Measurements from ENCODE around the gene IFNA4.
"Not testable (repeated sequence)": the region's sequence is repeated elsewhere in the genome, so short reads cannot be mapped to it uniquely, and the experiment has no call there.

The IFNA4 gene

DNA sequence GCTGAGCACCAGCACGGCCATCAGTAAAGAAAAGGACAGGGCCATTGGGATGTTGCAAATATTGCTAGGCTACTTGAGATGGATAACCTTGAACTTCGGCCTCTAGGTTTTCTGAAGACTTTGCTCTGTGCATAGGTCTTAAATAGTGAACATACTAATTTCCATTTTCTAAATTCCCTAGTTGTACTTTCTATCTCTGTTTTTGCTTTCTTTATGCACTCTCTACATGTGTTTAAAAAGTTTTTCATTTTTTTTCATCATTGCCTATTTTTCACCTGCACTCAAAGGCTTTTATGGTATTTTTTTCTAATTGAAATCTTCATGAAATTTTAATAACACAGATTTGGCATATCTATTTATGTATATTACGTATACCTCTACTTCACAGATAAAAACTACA, at the start of gene IFNA4:
IFNA4 (minus strand) TSS at position 101 of the 400 bp plus-strand sequence; CDS start at position 45, 56 bp downstream.
- not testable (repeated sequence) for DNase-seq

DNA sequence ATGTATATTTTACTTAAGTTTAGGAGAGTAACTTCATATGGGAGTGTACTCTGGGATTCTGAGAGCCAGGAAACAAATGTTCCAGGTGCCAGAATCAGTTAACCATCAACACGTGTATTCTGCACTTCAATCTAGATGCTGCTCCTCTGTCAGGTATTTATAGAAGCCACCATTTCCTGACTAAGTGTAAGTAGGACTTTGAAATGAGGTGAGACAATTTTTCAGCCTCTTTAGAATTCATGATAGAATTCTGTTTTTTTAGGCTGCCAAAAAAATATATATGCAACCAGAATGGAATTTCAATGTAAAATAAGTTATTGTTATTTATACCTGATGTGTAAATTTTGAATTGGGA, 49.0 kb upstream of the IFNA4 start:
- DNase-seq, result not testable (repeated sequence)

DNA sequence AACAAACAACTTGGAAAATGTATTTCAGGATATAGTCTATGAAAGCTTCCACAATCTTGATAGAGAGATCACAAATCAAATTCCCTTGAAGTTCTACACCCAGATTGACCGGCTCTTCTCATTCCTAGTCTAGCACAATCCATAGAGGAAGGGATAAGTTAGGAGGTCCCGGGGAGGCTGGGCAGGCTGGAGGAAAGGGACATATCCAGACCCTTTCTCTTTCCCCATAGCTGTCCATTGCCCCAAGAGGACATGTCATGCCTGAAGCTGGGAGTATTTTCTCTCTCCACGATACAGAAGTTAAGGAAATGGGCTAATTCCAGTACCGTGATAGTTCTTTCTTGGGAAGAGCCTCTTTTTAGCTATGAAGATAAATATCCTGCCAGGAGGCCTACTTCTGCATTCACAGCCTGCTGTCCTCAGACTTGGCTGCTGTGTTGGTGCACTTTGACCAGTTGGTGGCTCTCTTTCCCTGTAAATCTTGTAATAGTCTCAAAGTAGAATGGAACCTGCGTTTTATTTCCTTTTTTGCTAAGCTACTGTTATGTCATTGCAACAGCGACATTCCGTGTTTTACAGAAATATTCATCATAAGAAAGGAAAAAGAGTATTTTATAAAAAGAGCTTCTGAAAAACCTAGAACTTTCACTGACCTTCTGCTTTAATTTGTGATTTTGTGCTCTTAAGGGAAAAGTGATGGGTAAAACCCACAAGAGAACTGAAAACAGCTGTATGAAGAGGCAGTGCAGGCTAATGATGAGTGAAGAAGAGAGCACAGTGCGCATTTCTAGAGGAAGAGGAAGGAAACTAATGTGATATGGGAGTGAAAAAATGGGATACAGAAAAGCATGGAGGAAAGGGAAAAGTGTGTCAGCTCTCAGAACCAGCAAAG, 48.3 kb upstream of the IFNA4 start:
- peak; percentile 2 to 32 for DNase-seq

DNA sequence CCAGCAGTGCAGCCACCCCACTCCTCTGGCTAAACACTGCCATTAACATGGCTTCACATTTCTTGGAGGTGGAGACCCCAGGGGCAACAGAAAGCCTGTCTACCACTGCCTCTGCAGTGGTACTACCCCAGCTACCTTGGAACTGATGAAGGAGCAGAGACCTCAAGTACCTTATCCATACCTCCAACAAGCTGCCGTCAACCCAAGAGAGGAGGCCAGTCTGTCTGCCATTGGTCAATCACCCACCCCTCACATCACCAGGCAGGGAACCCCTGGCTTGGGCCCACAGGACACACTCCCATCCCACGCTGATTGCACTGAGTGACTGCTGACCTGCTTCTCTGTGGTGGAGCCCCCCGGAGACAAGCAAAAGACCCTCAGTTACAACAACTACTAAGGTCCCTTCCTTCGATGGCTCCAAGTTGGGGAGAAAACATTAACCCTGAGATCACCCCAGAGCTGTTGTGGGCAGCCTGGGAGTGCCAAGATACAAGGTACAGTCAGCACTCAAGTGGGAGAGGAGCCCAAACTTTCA, 46.8 kb upstream of the IFNA4 start:
- TF ChIP-seq GATA1 (IDR thresholded peaks at IDR 0.05; ENCODE audit: low read depth, low read length), result no peak
- no peak for TF ChIP-seq POLR2A (IDR thresholded peaks at IDR 0.05; ENCODE audit: low read length)
- no peak for DNase-seq

DNA sequence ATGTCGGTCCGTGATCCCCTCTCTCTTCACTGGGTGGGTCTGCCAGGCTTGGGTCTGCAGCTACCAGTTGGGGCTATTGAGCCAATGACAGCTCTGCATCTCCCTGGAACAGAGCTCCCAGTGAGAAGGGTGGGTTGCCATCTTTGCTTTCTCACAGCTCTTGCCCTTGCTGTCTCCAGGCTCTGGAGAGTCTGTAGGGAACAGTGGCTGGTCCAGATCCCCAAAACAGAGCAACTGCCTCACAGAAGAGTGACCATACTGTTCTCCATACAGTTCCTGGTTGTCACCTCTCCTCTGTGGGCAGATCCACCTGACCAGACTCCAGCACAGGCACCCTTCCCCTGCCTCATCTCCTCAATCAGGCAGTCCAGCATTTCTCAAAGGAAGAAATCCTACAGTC, 45.9 kb upstream of the IFNA4 start:
- TF ChIP-seq GATA1 (IDR thresholded peaks at IDR 0.05; ENCODE audit: low read depth, low read length), result no peak
- TF ChIP-seq POLR2A (IDR thresholded peaks at IDR 0.05; ENCODE audit: low read length), result no peak

DNA sequence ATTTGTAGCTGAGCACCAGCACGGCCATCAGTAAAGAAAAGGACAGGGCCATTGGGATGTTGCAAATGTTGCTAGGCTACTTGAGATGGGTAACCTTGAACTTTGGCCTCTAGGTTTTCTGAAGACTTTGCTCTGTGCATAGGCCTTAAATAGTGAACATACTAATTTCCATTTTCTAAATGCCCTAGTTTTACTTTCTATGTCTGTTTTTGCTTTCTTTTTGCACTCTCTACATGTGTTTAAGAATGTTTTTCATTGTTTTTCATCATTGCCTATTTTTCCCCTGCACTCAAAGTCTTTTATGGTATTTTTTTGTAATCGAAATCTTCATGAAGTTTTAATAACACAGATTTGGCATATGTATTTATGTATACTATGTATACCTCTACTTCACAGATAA, 40.7 kb upstream of the IFNA4 start, which contains the start of gene IFNA17:
IFNA17 (minus strand) TSS at position 101 of the 400 bp plus-strand sequence; CDS start at position 52, 49 bp downstream.
- no peak for DNase-seq
- no peak for TF ChIP-seq POLR2A (IDR thresholded peaks at IDR 0.05; ENCODE audit: low read length)
- no peak for TF ChIP-seq GATA1 (IDR thresholded peaks at IDR 0.05; ENCODE audit: low read depth, low read length)

More for the DNA sequence above, 45.9 kb upstream of the IFNA4 start:
- no peak for DNase-seq

DNA sequence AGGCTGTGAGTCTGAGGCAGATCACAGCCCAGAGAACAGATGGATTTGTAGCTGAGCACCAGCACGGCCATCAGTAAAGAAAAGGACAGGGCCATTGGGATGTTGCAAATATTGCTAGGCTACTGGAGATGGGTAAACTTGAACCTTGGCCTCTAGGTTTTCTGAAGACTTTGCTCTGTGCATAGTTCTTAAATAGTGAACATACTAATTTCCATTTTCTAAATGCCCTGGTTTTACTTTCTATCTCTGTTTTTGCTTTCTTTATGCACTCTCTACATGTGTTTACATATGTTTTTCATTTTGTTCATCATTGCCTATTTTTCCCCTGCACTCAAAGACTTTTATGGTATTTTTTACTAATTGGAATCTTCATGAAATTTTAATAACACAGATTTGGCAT, 29.8 kb upstream of the IFNA4 start, which contains the start of gene IFNA16:
IFNA16 (minus strand) TSS at position 101 of the 400 bp plus-strand sequence; CDS start at position 95, 6 bp downstream.
- not testable (repeated sequence) for DNase-seq

DNA sequence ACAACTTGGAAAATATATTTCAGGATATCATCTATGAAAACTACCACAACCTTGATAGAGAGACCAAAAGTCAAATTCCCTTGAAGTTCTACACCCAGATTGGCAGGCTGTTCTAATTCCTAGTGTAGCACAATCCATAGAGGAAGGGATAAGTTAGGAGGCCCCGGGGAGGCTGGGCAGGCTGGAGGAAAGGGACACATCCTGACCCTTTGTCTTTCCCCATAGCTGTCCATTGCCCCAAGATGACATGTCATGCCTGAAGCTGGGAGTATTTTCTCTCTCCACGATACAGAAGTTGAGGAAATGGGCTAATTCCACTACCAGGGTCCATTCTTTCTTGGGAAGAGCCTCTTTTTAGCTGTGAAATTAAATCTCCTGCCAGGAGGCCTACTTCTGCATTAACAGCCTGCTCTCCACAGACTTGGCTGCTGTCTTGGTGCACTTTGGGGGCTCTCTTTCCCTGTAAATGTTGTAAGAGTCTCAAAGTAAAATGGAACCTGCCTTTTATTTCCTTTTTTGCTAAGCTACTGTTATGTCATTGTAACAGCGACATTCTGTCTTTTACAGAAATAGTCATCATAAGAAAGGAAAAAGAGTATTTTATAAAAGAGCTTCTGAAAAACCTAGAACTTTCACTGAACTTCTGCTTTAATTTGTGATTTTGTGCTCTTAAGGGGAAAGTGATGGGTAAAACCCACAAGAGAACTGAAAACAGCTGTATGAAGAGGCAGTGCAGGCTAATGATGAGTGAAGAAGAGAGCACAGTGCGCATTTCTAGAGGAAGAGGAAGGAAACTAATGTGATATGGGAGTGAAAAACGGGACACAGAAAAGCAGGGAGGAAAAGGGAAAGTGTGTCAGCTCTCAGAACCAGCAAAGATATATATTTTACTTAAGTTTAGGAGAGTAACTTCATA, 26.3 kb upstream of the IFNA4 start:
- peak in 1 of 2 experiments; percentile 11 for DNase-seq

DNA sequence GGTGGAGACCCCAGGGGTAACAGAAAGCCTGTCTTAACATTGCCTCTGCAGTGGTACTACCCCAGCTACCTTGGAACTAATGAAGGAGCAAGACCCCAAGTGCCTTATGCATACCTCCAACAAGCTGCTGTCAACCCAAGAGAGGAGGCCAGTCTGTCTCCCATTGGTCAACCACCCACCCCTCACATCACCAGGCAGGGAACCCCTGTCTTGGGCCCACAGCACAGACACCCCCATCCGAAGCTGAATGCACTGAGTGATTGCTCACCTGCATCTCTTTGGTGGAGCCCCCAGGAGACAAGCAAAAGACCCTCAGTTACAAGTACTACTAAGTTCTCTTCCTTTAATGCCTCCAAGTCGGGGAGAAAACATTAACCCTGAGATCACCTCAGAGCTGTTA, 24.8 kb upstream of the IFNA4 start:
- DNase-seq, result not testable (repeated sequence)

DNA sequence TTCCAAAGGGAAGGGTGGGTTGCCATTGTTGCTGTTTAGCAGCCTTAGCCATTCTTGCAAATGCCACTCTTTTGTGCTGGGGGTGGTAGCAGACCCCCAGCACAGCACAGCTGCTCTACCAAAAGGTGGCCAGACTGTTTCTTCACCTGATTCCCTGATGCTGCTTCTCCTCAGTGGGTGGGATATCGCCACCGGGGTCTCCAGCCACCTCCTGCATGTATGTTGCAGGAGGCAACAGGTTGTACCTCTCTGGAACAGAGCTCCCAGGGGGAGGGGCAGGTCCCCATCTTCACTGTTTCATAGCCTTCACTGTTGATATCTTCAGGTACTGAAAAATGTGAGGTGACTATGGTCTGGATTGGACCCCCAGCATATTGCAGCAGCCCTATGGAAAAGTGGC, 23.4 kb upstream of the IFNA4 start:
- not testable (repeated sequence) for DNase-seq

DNA sequence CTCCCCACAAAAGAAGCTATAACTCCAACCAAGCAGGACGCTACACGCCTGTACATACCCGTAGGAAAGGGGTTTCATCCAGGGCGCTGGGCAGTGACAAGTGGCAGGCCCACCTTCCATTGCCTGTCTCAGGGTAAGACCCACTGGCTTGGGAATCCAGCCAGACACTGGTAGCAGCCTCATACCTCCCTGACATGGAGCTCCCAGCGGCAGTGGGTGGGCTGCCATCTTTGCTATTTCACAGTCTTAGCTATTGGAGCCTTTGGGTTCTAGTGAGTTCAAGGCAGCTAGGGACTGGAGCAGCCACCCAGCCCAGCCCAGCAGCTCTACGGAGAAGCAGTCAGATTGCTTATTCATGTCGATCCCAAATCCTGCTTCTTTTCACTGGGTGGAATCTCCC, 22.9 kb upstream of the IFNA4 start:
- no peak for DNase-seq
- TF ChIP-seq POLR2A (IDR thresholded peaks at IDR 0.05; ENCODE audit: low read length), result no peak

DNA sequence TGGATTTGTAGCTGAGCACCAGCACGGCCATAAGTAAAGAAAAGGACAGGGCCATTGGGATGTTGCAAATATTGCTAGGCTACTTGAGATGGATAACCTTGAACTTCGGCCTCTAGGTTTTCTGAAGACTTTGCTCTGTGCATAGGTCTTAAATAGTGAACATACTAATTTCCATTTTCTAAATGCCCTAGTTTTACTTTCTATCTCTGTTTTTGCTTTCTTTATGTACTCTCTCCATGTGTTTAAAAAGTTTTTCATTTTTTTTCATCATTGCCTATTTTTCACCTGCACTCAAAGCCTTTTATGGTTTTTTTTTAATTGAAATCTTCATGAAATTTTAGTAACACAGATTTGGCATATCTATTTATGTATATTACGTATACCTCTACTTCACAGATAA, 19.7 kb upstream of the IFNA4 start, which contains the start of gene IFNA10:
IFNA10 (minus strand) TSS at position 101 of the 400 bp plus-strand sequence; CDS start at position 55, 46 bp downstream.
- not testable (repeated sequence) for DNase-seq

DNA sequence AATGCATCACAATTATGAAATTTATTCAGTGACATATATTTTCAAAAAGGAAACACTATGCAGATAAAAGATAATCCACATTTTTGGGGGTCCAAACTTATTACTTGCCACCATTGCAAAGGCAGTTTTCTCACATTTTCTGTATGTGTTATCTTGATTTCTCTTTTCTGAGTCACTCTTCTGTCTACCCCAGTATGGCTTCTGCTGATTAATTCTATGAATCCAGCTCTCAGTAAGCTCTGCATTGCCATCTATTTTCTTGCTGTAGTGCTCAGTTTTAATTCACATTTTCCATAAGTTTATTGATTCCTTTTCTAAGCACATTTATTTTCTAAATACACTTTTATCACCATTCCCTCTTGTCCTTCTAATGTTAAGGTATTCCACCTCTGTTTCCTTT, 17.8 kb upstream of the IFNA4 start:
- DNase-seq, result no peak
- TF ChIP-seq GATA1 (IDR thresholded peaks at IDR 0.05; ENCODE audit: low read depth, low read length) (no peak), POLR2A (IDR thresholded peaks at IDR 0.05; ENCODE audit: low read length) (no peak)

DNA sequence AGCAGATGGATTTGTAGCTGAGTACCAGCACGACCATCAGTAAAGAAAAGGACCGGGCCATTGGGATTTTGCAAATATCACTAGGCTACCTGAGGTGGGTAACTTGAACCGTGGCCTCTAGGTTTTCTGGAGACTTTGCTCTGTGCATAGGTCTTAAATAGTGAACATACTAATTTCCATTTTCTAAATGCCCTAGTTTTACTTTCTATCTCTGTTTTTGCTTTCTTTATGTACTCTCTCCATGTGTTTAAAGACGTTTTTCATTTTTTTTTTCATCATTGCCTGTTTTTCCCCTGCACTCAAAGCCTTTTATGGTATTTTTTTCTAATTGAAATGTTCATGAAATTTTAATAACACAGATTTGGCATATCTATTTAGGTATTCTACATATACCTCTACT, 14.7 kb upstream of the IFNA4 start, which contains the start of gene IFNA7:
IFNA7 (minus strand) TSS at position 101 of the 400 bp plus-strand sequence; CDS start at position 61, 40 bp downstream.
- DNase-seq, result not testable (repeated sequence)

DNA sequence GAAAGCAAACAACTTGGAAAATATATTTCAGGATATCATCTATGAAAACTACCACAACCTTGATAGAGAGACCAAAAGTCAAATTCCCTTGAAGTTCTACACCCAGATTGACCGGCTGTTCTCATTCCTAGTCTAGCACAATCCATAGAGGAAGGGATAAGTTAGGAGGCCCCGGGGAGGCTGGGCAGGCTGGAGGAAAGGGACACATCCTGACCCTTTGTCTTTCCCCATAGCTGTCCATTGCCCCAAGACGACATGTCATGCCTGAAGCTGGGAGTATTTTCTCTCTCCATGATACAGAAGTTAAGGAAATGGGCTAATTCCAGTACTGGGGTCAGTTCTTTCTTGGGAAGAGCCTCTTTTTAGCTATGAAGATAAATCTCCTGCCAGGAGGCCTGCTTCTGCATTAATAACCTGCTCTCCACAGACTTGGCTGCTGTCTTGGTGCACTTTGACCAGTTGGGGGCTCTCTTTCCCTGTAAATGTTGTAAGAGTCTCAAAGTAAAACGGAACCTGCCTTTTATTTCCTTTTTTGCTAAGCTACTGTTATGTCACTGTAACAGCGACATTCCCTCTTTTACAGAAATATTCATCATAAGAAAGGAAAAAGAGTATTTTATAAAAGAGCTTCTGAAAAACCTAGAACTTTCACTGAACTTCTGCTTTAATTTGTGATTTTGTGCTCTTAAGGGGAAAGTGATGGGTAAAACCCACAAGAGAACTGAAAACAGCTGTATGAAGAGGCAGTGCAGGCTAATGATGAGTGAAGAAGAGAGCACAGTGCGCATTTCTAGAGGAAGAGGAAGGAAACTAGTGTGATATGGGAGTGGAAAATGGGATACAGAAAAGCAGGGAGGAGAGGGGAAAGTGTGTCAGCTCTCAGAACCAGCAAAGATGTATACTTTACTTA, 7.7 kb upstream of the IFNA4 start:
- DNase-seq, result peak; percentile 5 to 10

DNA sequence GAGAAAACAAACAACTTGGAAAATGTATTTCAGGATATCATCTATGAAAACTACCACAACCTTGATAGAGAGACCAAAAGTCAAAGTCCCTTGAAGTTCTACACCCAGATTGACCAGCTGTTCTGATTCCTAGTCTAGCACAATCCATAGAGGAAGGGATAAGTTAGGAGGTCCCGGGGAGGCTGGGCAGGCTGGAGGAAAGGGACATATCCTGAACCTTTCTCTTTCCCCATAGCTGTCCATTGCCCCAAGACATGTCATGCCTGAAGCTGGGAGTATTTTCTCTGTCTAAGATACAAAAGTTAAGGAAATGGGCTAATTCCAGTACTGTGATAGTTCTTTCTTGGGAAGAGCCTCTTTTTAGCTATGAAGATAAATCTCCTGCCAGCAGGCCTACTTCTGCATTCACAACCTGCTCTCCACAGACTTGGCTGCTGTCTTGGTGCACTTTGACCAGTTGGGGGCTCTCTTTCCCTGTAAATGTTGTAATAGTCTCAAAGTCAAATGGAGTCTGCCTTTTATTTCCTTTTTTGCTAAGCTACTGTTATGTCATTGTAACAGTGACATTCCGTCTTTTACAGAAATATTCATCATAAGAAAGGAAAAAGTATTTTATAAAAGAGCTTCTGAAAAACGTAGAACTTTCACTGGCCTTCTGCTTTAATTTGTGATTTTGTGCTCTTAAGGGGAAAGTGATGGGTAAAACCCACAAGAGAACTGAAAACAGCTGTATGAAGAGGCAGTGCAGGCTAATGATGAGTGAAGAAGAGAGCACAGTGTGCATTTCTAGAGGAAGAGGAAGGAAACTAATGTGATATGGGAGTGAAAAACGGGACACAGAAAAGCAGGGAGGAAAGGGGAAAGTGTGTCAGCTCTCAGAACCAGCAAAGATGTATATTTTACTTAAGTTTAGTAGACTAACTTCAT, 4.3 kb downstream of the IFNA4 start:
- DNase-seq, result peak; percentile 18 to 39

Data from erythroblast (primary cell).